ENCODE results near the gene SGSM1. TPM values are rescaled to one million over a fixed set of nuclear protein-coding genes. Genes with fewer than 3 reads are reported as not detected.

The SGSM1 gene
- total and polyA plus RNA-seq, 2 of the 4 experiments (the other 2 are of a cell fraction), result not detected

DNA sequence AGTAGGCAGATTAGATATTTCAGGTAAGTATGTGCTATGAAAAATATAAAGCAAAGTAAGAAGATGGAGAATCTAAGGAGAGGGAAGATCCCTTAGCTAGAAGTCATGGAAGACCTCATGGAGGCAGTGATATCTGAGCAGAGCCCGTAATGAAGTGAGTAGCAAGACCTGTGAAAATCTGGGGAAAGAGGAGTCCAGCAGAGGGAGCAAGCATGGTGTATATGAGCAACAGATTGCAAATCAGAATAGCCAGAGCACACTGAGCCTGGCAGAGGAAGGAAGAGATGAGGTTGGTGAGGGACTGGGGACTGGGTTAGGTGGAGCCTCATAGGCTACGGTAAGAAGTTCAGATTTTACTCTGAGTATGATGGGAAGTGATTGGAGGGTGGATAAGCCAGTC lies 131.1 kb downstream of the SGSM1 start:
- Histone ChIP-seq H3K18ac (ENCODE audit: low read depth, low read length) (no peak overlapping the region), H3K27ac (ENCODE audit: insufficient read depth, low read length) (no peak overlapping the region), H4K5ac (ENCODE audit: low read depth, low read length) (no peak overlapping the region), H3K27me3 (ENCODE audit: control insufficient read depth, insufficient read depth, low read length) (no peaks in the 10 kb centered on the region), H3K36me3 (ENCODE audit: control insufficient read depth, insufficient read depth, low read length) (no peaks in the 10 kb centered on the region), H2BK5ac (ENCODE audit: low read depth, low read length, poor library complexity, severe bottlenecking) (no peak overlapping the region), H2AFZ (replicated peaks; ENCODE audit: low read length, poor library complexity) (no peak overlapping the region), H3K9ac (ENCODE audit: low read depth, low read length) (no peak overlapping the region), H2BK20ac (ENCODE audit: low read depth, low read length) (no peak overlapping the region), H2AK5ac (ENCODE audit: low read depth, low read length) (no peak overlapping the region), H3K4me1 (ENCODE audit: control insufficient read depth, insufficient read depth, low read length) (no peaks in the 10 kb centered on the region), H2BK15ac (ENCODE audit: low read depth, low read length) (no peak overlapping the region), H4K20me1 (ENCODE audit: insufficient read depth, low read length) (no peaks in the 10 kb centered on the region), H3K4me2 (ENCODE audit: low read depth, low read length) (no peak overlapping the region), H3K4me3 (ENCODE audit: insufficient read depth, low read depth, low read length) (no peak overlapping the region), H3K56ac (ENCODE audit: extremely low read depth, insufficient read depth, low read length) (no peak overlapping the region), H3K4ac (ENCODE audit: low read depth, low read length) (no peak overlapping the region), H2AK9ac (replicated peaks; ENCODE audit: low read depth, low read length, poor library complexity) (no peak overlapping the region), H3K79me1 (ENCODE audit: low read depth in 1 of 2, low read length in 2 of 2) (no peaks in the 10 kb centered on the region), H3K9me3 (ENCODE audit: control insufficient read depth, insufficient read depth, low read length) (no peaks in the 10 kb centered on the region), H4K91ac (ENCODE audit: insufficient read depth, low read depth, low read length) (no peak overlapping the region), H3K23ac (ENCODE audit: low read depth, low read length) (no peak overlapping the region), H2BK120ac (ENCODE audit: low read depth, low read length) (no peak overlapping the region), H3K9me1 (ENCODE audit: insufficient read depth, low read length) (no peaks in the 10 kb centered on the region), H3K14ac (replicated peaks; ENCODE audit: low read depth, low read length) (no peak overlapping the region), H4K8ac (ENCODE audit: low read depth in 2 of 2, low read length in 2 of 2) (no peak overlapping the region)
- CTCF ChIA-PET, result interaction anchor here (0.7 kb wide), 1 partner anchor 11 kb away, joined by 3 read pairs; no protein-coding TSS in a partner anchor
- POLR2A ChIA-PET (ENCODE audit: unreplicated experiment), result no interaction called here
- dilution Hi-C loops (cut with HindIII; ENCODE audit: low sequenced_read_pairs, unreplicated experiment), result no loop called here
- BruUV-seq (replicated peaks), result no TSS peak
- in situ Hi-C loops (cut with MboI; ENCODE audit: low sequenced_read_pairs), result no loop called here
- ATAC-seq (ENCODE audit: low read depth) (no peak), DNase-seq (no peak)
- intact Hi-C loops (cut with micrococcal nuclease), result loop anchor here (5.0 kb wide), 1 partner anchor 165 kb away; the partner anchor contains the start of gene PIWIL3
- 13% methylated on average over 1 of the region's 2 CpGs; no CpG with 5 or more reads in 1 of the 2 experiments for WGBS, 2 experiments (ENCODE audit: extremely low coverage in 2 of 2, insufficient read length in 1 of 2)
- TF ChIP-seq RFX5 (IDR thresholded peaks at IDR 0.05; ENCODE audit: low read depth, low read length) (no peak), FOS (IDR thresholded peaks at IDR 0.05; ENCODE audit: low read depth, low read length) (no peak), SMC3 (IDR thresholded peaks at IDR 0.05; ENCODE audit: low read depth, low read length) (no peak), POLR2A (IDR thresholded peaks at IDR 0.05; ENCODE audit: low read depth, low read length) (no peak), RAD21 (IDR thresholded peaks at IDR 0.05; ENCODE audit: low read length) (no peak), USF2 (IDR thresholded peaks at IDR 0.05; ENCODE audit: low read depth, low read length) (no peak), NFE2L2 (IDR thresholded peaks at IDR 0.05; ENCODE audit: low read depth, low read length) (no peak), MXI1 (IDR thresholded peaks at IDR 0.05; ENCODE audit: borderline replicate concordance, low read depth, low read length) (no peak), MAZ (IDR thresholded peaks at IDR 0.05; ENCODE audit: borderline replicate concordance, low read depth, low read length) (no peak), MAFK (IDR thresholded peaks at IDR 0.05; ENCODE audit: low read depth, low read length) (no peak), RCOR1 (IDR thresholded peaks at IDR 0.05; ENCODE audit: insufficient replicate concordance, low read length) (no peak), CHD1 (IDR thresholded peaks at IDR 0.05; ENCODE audit: low read depth, low read length) (no peak), CEBPB (IDR thresholded peaks at IDR 0.05; ENCODE audit: low read depth, low read length) (no peak)
- TF ChIP-seq, protein P1, sequence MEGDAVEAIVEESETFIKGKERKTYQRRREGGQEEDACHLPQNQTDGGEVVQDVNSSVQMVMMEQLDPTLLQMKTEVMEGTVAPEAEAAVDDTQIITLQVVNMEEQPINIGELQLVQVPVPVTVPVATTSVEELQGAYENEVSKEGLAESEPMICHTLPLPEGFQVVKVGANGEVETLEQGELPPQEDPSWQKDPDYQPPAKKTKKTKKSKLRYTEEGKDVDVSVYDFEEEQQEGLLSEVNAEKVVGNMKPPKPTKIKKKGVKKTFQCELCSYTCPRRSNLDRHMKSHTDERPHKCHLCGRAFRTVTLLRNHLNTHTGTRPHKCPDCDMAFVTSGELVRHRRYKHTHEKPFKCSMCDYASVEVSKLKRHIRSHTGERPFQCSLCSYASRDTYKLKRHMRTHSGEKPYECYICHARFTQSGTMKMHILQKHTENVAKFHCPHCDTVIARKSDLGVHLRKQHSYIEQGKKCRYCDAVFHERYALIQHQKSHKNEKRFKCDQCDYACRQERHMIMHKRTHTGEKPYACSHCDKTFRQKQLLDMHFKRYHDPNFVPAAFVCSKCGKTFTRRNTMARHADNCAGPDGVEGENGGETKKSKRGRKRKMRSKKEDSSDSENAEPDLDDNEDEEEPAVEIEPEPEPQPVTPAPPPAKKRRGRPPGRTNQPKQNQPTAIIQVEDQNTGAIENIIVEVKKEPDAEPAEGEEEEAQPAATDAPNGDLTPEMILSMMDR (conservative IDR thresholded peaks at IDR 0.05; ENCODE audit: low read depth, low read length), result no peak
- TF ChIP-seq, protein P2, sequence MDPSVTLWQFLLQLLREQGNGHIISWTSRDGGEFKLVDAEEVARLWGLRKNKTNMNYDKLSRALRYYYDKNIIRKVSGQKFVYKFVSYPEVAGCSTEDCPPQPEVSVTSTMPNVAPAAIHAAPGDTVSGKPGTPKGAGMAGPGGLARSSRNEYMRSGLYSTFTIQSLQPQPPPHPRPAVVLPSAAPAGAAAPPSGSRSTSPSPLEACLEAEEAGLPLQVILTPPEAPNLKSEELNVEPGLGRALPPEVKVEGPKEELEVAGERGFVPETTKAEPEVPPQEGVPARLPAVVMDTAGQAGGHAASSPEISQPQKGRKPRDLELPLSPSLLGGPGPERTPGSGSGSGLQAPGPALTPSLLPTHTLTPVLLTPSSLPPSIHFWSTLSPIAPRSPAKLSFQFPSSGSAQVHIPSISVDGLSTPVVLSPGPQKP (IDR thresholded peaks at IDR 0.05; ENCODE audit: borderline replicate concordance, low read depth, low read length), result no peak

Data from IMR-90 (cell line).